IPS-NIHi7 (cell line): ENCODE data around the gene SLX9.

ENCODE experiments used
- DNase-seq: peaks from one replicate; pipeline ENCODE4 v3.0.0; 2012; ENCODE audit warnings: mixed read lengths; ENCODE audit errors: extremely low spot score

The SLX9 gene

GRCh38 chr21:45001134-45002095, 61.6 kb downstream of the SLX9 start:
- DNase-seq = no peak

GRCh38 chr21:45002381-45003204, 62.8 kb downstream of the SLX9 start:
- DNase-seq = no peak

- no peak for DNase-seq
These were observed 63.7 kb downstream of the SLX9 start for GRCh38 chr21:45003331-45004058.

GRCh38 chr21:45004059-45004422, 64.2 kb downstream of the SLX9 start:
- DNase-seq = no peak

- DNase-seq = no peak
These were observed 64.8 kb downstream of the SLX9 start for GRCh38 chr21:45004481-45005247.

- DNase-seq = no peak
These were observed 66.8 kb downstream of the SLX9 start for GRCh38 chr21:45006536-45007095.

- DNase-seq = no peak
These were observed 69.8 kb downstream of the SLX9 start for GRCh38 chr21:45009616-45010015.

GRCh38 chr21:45010096-45010495, 70.3 kb downstream of the SLX9 start:
- no peak for DNase-seq

GRCh38 chr21:45010860-45011259, 71.0 kb downstream of the SLX9 start:
- DNase-seq = no peak

GRCh38 chr21:45011426-45011825, 71.6 kb downstream of the SLX9 start:
- DNase-seq = no peak

- DNase-seq = peak; percentile 89
These were observed 72.3 kb downstream of the SLX9 start for GRCh38 chr21:45011911-45012661.

GRCh38 chr21:45012662-45013259, 72.9 kb downstream of the SLX9 start:
- peak; percentile 72 for DNase-seq

GRCh38 chr21:45013260-45013841, 73.5 kb downstream of the SLX9 start:
- no peak for DNase-seq

GRCh38 chr21:45014747-45015468, 75.1 kb downstream of the SLX9 start:
- DNase-seq = no peak

- DNase-seq = no peak
These were observed 75.6 kb downstream of the SLX9 start for GRCh38 chr21:45015469-45015860.

- DNase-seq = no peak
These were observed 76.2 kb downstream of the SLX9 start for GRCh38 chr21:45016031-45016405.

GRCh38 chr21:45016406-45017038, 76.7 kb downstream of the SLX9 start:
- no peak for DNase-seq
